Measurements from ENCODE around the gene IGFL1. TPM values are rescaled to one million over a fixed set of nuclear protein-coding genes. Genes with fewer than 3 reads are reported as not detected.
"Not testable (repeated sequence)": the region's sequence is repeated elsewhere in the genome, so short reads cannot be mapped to it uniquely, and the experiment has no call there.

Gene IGFL1
- total RNA-seq, 1 donor: not detected

DNA sequence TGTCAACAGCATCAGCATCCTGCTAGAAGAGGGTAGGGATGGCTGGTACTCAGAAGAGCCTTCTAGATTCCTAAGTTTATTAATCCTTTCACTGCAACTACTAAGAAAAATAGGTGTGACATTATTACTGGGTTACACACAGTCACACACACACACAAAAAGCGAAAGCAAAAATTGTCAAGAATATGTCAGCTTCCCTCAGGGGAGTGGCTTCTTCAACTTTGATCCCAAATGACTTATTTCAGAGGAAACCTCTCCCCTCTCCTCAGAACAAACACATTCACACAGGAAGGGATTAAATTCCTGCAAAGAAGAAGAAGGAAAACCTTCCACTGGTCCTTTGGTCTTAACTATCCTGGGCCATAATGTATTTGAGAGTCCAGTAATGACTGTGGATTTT, 20.1 kb upstream of the IGFL1 start:
- TF ChIP-seq, protein P1, sequence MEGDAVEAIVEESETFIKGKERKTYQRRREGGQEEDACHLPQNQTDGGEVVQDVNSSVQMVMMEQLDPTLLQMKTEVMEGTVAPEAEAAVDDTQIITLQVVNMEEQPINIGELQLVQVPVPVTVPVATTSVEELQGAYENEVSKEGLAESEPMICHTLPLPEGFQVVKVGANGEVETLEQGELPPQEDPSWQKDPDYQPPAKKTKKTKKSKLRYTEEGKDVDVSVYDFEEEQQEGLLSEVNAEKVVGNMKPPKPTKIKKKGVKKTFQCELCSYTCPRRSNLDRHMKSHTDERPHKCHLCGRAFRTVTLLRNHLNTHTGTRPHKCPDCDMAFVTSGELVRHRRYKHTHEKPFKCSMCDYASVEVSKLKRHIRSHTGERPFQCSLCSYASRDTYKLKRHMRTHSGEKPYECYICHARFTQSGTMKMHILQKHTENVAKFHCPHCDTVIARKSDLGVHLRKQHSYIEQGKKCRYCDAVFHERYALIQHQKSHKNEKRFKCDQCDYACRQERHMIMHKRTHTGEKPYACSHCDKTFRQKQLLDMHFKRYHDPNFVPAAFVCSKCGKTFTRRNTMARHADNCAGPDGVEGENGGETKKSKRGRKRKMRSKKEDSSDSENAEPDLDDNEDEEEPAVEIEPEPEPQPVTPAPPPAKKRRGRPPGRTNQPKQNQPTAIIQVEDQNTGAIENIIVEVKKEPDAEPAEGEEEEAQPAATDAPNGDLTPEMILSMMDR (IDR thresholded peaks at IDR 0.05; ENCODE audit: insufficient read depth, low read length): no peak
- no peak overlapping the region for H3K4me3 ChIP-seq (ENCODE audit: low read depth, low read length)
- no peak for DNase-seq (ENCODE audit: low read depth)

DNA sequence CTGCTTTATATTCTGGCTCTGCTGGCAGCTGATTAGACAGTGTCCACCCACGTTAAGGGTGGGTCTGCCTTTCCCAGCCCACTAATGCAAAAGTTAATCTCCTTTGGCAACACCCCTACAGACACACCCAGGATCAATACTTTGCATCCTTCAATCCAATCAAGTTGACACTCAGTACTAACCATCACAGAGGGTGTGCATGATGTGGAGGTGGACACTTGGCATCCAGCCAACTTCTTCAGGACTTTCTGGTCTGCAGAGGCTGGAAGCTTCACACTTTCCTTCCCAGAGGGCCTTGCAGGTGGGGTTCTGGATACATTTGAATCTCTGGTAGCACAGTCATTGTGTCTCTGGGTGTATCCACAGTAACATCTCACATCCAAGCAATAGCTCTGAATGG, 18.9 kb upstream of the IGFL1 start:
- TF ChIP-seq, protein P1 (IDR thresholded peaks at IDR 0.05; ENCODE audit: insufficient read depth, low read length): no peak
- no peak overlapping the region for H3K4me3 ChIP-seq (ENCODE audit: low read depth, low read length)
- no peak for DNase-seq (ENCODE audit: low read depth)

DNA sequence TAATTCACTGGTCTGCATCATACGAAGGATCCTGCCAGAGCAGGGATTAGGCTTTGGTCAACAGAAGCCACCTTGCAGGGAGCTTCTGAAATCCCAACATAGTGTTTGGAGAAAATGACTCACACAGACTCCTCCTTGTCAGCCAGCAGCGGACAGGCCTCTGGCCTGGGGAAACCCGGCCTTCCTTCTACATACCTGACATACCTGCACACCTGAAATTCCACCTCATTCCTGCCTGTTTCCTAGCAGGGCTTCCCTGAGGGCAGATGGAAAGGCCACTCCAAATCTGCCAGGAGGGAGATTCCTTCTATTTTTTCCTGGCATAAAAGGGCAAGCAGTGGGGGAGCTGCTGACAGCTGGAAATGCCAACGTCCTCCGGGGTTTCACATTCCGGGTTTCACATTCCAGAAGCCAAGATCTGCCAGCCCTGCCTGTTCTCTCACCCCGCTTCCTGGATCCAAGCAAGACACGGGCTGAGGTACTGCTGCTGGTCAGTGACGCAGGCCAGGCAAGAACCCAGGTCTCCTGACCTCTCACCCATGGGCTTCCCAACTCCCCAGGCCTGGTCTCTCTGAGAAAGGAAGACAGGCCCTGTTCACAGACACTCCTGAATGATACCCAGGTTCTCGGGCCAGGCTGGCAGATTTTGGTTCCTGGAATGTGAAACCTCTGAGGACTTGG, 18.2 kb upstream of the IGFL1 start:
- TF ChIP-seq, protein P1 (IDR thresholded peaks at IDR 0.05; ENCODE audit: insufficient read depth, low read length): no peak
- H3K4me3 ChIP-seq (ENCODE audit: low read depth, low read length): no peak overlapping the region
- DNase-seq (ENCODE audit: low read depth): no peak

DNA sequence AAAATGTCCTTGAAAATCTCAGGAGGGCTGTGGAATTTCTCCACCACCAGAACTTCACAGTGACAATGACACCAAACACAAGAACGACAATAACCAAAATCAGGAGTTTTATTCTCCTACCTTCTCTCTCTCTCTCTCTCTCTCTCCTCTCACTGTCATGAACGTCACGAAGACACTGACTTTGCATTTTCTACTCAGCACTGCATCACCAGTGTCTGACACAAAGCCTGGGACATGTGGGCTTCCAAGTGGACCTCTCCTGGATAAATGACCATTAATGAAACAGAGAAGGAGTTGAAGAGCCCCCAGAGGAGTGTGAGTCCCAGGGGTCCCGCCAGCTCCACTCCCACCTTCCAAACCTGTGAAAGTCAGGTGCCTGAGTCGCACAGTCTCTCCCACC, 16.9 kb upstream of the IGFL1 start:
- not testable (repeated sequence) for DNase-seq (ENCODE audit: low read depth); H3K4me3 ChIP-seq (ENCODE audit: low read depth, low read length)

DNA sequence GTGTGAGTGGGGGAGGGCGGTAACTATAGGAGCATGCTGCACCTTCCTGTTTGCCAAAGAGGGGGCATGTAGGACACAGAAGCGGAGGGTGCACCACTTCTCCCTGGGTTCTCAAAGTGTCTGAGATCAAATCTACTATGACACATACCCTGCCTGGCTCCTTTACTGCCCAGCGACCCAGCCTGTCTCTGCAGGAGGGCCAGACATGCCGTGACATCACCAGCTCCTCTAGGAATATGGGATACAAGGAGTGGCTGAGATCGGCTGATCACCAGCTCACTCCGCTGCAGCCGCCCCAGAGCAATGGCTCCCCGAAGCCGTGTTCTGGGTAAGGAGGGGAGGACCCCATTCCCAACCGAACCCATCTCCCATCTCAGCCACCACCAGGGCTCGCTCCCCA, 16.4 kb upstream of the IGFL1 start:
- TF ChIP-seq, protein P1 (IDR thresholded peaks at IDR 0.05; ENCODE audit: insufficient read depth, low read length): no peak
- DNase-seq (ENCODE audit: low read depth): no peak
- no peak overlapping the region for H3K4me3 ChIP-seq (ENCODE audit: low read depth, low read length)

DNA sequence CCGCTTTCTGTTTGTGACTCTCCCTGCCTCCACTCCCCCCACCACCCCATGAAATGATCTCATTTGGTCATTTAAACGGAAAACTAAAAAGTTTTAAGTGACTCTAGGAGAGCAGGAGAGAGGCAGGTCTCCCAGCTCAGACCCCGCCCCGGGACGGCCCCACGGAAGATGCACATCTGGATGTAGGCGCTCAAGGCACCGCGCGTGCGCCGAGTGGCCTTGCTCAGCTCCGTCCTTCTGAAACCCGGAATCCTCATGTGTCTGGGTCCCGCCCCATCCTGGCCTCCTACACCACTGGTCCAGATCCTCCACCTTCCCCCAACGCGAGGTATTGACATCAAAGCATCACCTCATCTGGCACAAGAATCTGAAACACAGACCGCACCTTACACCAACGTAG, 15.7 kb upstream of the IGFL1 start:
- TF ChIP-seq, protein P1 (IDR thresholded peaks at IDR 0.05; ENCODE audit: insufficient read depth, low read length): no peak
- no peak for DNase-seq (ENCODE audit: low read depth)
- no peak overlapping the region for H3K4me3 ChIP-seq (ENCODE audit: low read depth, low read length)

DNA sequence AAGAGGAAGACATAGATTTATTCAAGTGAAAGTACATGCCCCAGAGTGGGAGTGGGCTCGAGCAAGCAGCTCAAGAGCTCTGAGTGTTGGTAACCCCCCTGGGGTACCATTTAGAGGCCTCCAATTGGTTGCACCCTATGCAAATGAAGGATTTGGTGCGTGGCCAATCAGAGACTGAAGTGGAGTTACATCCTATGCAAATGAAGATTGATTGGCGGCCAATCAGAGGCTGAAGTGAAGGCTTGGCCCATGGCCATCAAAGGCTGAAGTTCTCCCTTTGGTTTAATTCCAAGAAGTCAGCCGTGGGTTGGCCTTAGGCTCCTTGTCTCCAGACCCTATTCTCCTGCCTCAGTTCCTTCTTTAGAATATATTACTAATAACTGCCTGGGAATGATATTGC, 12.9 kb upstream of the IGFL1 start:
- TF ChIP-seq, protein P1 (IDR thresholded peaks at IDR 0.05; ENCODE audit: insufficient read depth, low read length): no peak
- DNase-seq (ENCODE audit: low read depth): no peak
- no peak overlapping the region for H3K4me3 ChIP-seq (ENCODE audit: low read depth, low read length)

All from fibroblast of the aortic adventitia (primary cell).